Activated CD8-positive, alpha-beta memory T cell treated with anti-CD3 and anti-CD28 coated beads, Interleukin-2, amount 50 U/mL, for 24 hours (primary cell): ENCODE measurements around the gene TENM4.
"Not testable (repeated sequence)": the region's sequence is repeated elsewhere in the genome, so short reads cannot be mapped to it uniquely, and the experiment has no call there.

Experiments used
- DNase-seq: peaks from one replicate; pipeline ENCODE4 v3.0.0-alpha.2; 2020; ENCODE audit errors: extremely low read depth

TENM4 gene

GRCh38 chr11:79021601-79022000 is 419.2 kb downstream of the TENM4 start:
- DNase-seq, result no peak

GRCh38 chr11:79019975-79020374 is 420.9 kb downstream of the TENM4 start:
- DNase-seq, result no peak

- no peak for DNase-seq
Measured at GRCh38 chr11:79019277-79019676, 421.6 kb downstream of the TENM4 start.

GRCh38 chr11:79018371-79018849 is 422.4 kb downstream of the TENM4 start:
- DNase-seq, result no peak

- no peak for DNase-seq
Measured at GRCh38 chr11:79017811-79018210, 423.0 kb downstream of the TENM4 start.

GRCh38 chr11:79013509-79013908 is 427.3 kb downstream of the TENM4 start:
- no peak for DNase-seq

- no peak for DNase-seq
Measured at GRCh38 chr11:79011357-79011756, 429.5 kb downstream of the TENM4 start.

- no peak for DNase-seq
Measured at GRCh38 chr11:79007771-79008402, 432.9 kb downstream of the TENM4 start.

- DNase-seq, result no peak
Measured at GRCh38 chr11:79006854-79007253, 434.0 kb downstream of the TENM4 start.

GRCh38 chr11:78996007-78996406 is 444.8 kb downstream of the TENM4 start:
- no peak for DNase-seq

GRCh38 chr11:78995171-78995570 is 445.7 kb downstream of the TENM4 start:
- no peak for DNase-seq

GRCh38 chr11:78993802-78994430 is 446.9 kb downstream of the TENM4 start:
- no peak for DNase-seq

- DNase-seq, result no peak
Measured at GRCh38 chr11:78991681-78992080, 449.1 kb downstream of the TENM4 start.

- no peak for DNase-seq
Measured at GRCh38 chr11:78990261-78990660, 450.6 kb downstream of the TENM4 start.

GRCh38 chr11:78987748-78988147 is 453.1 kb downstream of the TENM4 start:
- no peak for DNase-seq

- DNase-seq, result no peak
Measured at GRCh38 chr11:78986305-78986704, 454.5 kb downstream of the TENM4 start.

- DNase-seq, result no peak
Measured at GRCh38 chr11:78985663-78986062, 455.2 kb downstream of the TENM4 start.

- DNase-seq, result no peak
Measured at GRCh38 chr11:78982473-78982872, 458.4 kb downstream of the TENM4 start.

GRCh38 chr11:78981153-78981552 is 459.7 kb downstream of the TENM4 start:
- no peak for DNase-seq

GRCh38 chr11:78978831-78979230 is 462.0 kb downstream of the TENM4 start:
- DNase-seq, result no peak

GRCh38 chr11:78977848-78978247 is 463.0 kb downstream of the TENM4 start:
- DNase-seq, result not testable (repeated sequence)

GRCh38 chr11:78977009-78977408 is 463.8 kb downstream of the TENM4 start:
- no peak for DNase-seq

GRCh38 chr11:78975081-78975480 is 465.7 kb downstream of the TENM4 start:
- DNase-seq, result no peak

- DNase-seq, result no peak
Measured at GRCh38 chr11:78973876-78974275, 467.0 kb downstream of the TENM4 start.
